HG03066 (cell line): Measurements from ENCODE around the gene ATP5IF1.

Source experiments
- ATAC-seq: cut with Tn5 transposase; IDR thresholded peaks from one replicate; pipeline ENCODE4 v1.9.1; 2021; ENCODE audit warnings: low read depth; ENCODE audit not compliant: unreplicated experiment

The ATP5IF1 gene

DNA sequence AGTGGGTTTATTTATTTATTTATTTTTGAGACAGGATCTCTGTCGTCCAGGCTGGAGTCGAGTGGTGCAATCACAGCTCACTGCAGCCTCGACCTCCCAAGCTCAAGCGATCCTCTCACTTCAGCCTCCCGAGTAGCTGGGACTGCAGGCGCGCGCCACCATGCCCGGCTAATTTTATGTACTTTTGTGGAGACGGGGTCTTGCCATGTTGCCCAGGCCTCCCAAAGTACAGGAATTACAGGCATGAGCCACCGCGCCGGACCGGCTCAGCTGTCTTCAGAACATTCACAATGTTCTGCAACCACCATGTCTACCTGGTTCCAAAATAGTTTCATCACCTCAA is 2.7 kb upstream of the ATP5IF1 start:
- ATAC-seq: no peak

DNA sequence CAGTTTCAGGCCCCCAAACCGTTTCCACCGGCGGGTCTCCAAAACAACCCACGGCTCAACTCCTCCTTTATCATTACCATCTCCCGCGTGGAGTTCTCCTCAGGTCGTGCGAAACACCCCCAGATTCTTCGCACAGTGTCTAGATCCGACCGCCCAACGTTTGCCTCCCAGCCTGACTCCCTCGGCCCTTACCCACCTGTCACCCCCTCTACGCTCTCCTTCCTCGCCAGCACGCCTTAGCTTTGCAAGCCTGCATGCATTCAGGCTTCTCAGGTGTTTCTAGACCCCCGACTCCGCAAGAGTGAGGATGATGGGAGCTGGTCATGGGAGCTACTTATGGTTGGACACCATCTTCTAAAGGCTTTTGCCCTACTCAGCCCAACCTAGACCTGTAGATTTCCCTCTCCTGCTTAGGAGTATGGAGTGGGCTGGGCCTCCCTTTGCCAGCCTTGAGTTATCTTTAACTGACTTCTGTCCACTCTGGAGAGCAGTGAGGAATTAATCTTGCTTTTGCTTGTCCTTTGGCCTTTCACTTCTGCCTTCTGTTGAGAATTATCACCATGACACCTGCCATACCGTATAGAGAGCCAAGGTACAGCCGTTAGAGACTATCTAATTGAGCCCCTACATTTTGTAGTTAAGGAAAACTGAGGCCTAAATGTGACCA is 865 bp downstream of the ATP5IF1 start:
- ATAC-seq: no peak

DNA sequence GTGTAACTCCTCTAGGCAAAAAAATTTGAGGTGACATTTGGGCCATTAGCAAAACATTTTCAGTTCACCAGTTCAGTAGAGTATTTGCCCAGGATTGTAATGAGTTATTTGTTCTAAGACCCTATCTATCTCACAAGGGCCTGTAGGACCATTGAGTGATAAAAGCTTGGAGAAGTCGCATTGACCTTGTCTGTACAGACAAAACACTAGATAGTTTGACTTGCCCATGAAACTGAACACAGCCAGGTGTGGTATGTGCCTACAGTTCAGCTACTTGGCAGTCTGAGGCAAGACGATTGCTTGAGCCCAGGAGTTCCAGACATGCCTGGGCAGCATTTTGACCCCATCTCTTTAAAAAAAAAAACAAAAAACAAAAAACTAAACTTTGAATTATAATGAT is 3.1 kb downstream of the ATP5IF1 start:
- ATAC-seq: no peak

DNA sequence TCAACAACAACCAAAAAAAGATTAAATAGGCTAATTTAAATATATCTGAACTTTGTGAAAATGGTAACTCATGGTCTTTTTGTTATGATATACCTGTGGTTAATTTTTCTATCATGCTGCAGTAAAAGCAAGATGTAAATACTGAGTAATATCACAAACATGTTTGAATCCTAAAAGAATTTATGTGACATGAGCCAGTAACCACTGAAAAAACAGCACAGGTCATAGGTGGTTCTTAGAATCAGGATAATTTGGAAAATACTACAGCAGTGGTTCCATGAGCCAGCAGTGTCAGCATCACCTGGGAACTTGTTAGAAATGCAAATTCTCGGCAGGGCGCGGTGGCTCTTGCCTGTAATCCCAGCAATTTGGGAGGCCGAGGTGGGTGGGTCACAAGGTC is 4.1 kb downstream of the ATP5IF1 start:
- ATAC-seq: no peak

DNA sequence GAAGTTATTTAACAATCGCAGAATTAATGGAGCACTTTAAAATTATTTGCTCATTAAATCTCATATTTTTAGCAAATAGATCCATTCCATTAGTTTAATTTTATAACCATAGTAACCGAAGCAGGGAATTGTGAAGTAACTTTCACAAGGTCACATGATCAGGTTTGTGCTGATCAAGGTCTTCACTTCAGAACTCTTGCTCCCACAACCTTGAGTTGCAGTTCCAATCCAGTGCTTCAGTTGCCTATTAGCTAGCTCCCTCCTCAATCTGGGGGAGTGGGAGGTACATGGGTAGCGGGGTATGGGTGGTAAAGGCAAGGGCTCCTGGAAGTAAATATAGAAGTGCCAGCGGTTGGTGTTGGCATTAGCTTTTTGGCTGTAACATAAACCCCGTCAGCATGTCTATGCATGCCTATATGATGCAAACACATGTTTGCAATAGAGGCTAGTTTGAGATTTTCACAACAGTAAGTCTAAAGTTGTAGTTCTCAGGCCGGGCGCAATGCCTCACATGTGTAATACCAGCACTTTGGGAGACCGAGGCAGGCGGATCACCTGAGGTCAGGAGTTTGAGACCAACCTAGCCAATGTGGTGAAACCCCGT is 5.8 kb downstream of the ATP5IF1 start:
- ATAC-seq: no peak

DNA sequence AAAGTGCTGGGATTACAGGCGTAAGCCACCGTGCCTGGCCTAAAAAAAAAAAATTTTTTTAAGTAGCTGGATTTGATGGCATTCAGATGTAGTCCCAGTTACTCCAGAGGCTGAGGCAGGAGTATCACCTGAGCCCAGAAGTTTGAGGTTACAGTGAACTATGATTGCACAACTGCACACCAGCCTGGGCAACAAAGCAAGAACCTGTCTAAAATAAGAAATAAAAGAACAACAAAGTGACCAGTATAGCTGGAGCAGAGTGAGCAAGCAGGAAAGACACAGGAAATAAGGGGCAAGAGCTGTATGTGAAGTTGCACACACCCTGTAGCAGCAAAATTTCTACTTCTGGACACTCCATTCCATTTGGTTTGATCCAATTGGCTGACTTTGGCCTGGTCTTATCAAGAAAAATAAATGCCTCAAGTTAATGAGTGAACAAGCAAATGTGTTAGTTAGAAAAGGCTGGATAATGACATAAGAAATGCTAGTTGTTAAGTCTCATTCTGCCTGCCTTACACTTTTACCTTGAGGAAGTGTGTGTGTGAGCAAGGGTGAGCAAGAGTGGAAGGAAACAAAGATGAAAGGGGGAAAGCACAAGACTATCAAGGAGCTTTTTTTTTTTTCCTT is 7.9 kb downstream of the ATP5IF1 start:
- no peak for ATAC-seq

DNA sequence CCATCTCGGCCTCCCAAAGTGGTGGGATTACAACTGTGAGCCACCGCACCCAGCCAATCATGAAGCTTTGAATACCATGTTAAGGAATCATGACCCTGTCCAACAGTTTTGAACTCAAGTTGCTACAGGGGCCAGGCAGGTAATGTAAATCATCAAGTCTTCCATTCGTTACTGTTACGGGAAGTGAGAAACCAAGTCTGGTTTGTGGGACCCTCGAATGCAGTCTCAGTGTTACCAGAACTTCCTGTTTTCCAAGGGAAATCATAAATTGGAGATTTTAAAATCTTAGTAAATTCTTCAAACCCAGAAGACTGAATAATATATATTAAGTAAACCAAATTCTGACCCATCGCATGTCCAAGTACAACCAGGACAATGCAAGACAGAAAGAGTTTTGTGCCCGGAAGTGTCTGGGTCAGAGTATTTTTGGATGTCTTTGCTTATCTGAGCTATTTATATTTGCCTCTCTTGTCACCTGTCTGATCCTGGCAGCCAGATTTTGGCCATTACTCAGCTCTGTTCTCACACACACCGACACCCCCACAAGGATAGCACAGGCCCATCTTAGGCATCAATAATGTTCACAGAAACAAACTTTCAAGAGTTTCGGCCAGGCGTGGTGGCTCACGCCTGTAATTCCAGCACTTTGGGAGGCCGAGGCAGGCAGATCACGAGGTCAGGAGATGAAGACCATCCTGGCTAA is 8.8 kb downstream of the ATP5IF1 start:
- no peak for ATAC-seq

DNA sequence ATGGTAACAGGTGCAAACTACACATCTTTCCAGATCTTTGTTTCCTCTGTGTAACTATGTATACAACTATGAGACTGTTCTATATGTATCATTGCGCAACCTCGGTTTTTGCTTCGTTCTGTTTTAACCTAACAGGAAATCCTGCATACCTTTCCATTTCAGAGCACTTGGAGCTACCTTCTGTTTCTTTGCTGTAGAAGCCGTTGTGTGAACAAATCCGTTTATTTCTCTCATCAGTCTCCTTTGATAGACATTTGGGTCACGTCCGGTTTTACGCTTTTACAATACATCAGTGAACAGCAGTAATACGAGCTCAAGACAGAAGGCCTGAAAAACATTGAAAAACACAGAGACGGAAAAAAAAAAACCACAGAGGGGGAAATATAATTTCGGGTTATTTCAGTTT is 10.5 kb downstream of the ATP5IF1 start:
- no peak for ATAC-seq

DNA sequence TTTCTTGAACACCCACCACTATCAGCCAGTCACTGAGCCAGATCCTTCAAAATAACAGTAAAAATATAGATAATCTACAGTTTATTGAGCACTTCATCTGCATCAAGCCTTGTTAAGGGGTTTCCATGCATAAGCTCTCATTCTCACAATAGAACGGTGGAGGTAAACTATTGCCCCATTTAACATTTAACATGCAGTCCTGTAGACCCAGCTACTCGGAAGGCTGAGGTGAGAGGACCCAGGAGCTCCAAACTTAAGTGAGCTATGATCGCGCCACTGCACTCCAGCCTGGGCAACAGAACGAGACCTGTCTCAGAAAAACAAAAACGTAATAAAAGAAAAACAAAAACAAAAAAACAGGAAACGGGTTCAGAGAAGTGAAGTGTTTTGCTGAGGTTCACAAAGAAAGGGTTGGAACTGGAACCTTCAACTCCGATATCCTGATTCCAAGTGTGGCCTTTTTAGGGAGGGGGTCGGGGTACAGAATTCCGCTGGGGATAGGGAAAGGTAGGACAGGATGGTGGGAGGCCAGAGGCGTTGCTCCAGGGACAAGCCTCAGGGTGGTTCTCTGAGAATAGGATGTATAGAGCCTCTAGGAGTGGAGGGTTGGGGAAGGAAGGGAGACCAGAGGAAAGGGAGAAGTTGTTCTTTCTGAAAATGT is 11.8 kb downstream of the ATP5IF1 start:
- no peak for ATAC-seq

DNA sequence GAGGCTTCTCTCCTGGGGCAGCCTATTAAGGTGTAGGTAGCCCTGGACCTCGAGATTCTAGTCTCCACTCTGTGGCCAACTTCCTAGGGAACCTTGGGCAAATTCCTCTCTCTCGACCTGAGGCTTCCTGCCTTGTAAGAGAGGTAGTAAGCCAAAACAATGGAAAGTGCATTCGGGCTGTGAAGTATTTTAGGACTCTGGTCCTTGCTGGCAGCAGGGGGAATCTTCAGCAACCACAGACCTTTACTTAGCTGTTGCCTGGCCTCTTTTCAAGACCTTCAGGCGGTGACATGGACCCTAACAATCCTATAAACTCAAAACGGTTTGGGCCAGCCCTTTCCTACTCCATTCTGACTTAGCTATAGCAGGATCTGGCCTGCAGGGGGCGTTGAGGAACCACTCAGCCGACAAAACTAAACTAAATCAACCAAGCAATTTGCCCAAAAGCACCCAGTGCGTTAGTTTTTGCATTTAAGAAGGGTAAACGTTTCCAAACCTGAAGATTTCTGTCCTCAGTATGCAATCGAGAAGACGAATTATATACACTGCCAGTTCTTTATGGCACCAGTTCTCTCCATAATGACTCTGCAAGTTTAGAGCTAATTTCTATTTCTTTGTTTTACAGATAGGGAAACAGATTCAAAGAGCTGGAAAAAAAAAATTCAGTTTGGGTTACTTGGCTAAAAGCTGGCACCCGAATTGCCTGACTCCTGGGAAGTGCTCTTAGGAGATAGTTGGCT is 12.5 kb downstream of the ATP5IF1 start:
- no peak for ATAC-seq

DNA sequence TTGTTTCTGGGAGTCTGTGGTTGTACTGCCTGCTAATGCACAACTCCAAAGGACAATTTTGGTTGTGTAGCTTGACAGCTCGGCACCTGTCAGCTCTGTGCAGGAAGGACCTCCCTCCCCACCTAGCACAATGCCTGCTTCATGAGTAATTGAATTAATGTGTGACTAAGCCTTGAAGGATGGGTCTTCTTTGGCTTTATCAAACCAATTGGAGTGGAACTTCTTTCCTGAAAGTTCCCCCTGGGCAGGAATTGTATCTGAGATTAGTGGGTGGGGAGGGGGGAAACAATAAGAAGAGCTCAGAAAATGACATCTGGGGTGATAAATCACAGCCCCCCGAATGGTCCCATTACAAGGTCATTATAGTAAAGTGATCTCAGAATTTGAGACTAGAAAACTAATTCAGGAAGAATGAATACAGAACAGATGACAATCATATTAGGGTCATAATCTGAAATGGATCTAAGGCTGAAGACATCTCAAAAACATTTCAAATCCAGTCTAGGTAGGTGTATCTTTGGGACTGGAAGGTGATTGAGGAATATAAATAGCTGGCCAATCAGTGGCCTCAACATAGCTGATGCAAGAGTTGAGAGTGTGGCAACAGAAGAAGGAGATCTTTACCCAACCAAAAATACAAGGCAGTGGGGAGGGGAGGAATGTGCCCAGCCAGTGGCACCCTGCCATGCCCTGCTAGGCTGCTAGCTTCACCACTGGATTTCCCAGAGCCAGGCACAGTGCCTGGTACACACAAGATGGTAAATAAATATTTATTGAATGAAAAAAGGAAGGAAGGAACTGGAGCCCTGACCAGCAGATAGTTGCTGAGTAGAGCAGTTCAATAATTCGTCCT is 13.3 kb downstream of the ATP5IF1 start:
- no peak for ATAC-seq

DNA sequence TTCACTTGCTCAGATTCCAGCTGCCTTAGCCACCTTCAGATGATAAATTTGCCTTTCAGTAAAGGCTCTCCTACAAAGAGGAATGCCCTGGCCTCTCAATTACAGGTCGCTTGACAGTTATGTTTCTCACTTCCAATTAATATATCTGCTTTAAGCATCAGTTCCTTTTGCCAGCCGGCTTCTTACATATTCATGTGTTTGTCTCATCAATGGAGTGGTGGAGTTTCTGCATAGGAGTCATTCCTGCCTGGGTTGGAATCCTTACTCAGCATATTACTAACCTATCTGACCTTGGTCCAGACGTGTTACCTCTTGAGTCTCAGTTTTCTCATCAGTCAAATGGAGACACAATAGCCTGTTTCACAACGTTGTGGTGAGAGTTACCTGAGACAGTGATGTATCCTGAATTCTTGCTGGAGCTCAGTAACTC is 14.0 kb downstream of the ATP5IF1 start:
- ATAC-seq: no peak

DNA sequence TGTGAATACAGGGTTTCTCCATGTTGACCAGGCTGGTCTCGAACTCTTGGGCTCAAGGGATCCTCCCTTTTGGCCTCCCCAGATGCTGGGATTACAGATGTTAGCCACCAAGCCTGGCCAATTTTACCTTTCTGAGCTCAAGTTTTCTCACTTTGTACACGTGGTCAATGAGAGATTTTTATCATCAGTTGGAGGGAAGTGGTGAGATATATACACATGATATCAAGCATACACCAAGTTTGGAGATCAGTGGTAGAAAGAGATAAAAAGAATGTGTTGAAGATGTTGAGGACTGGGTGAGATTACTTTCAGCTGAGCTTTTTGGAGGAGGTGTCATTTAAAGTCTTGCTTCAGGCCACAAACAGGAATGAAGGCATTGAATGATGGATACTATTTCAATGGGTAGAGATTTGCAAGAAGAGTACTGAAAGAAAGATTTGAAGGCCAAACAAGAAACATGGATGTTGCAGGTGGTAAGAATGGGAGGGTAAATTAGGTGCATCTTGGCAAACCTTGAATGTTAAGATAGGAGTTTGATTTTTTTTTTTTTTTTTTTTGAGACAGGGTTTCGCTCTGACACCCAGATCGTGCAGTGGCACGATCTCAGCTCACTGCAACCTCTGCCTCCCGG is 20.4 kb downstream of the ATP5IF1 start:
- no peak for ATAC-seq

DNA sequence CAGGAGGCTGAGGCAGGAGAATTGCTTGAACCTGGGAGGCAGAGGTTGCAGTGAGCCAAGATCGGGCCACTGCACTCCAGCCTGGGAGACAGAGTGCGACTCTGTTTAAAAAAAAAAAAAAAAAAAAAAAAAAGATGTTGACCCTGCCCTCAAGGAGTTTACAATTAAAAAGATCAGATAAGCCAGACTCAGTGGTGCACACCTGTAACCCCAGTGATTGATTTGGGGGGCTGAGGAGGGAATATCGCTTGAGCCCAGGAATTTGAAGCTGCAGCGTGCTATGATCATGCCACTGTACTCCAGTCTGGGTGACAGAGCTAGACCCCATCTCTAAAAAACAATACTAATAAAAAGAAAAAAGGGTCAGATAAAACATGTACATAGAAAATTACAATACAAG is 21.8 kb downstream of the ATP5IF1 start:
- ATAC-seq: no peak

DNA sequence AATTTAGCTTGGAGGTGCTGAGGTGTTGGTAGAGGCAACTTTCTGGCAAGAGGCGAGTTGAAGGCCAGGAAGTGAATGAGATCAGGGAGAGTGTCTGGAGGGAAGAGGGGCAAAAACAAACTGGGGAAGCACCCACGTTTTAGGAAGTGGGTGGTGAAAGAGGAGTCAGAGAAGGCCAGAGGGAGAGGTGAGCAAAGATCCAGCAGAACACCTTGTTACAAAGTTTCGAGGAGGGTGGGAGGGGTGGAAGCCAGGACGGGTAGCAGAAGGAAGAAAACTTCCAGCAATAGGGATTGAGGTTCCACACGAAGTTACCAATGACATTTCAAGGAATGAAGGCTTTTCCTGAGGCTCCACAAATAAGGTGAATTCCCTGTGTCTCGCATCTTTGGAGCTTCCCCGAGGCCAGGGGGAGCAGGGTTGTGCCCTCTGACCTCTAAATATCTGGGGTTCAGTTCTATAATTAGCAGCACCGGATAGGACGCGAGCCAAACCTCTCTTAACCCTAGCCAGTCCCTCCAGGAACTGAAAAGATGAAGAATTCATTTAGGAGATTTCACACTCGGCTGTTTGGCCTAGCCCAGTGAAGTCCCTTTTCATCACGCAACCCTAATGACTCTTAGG is 22.8 kb downstream of the ATP5IF1 start:
- ATAC-seq: no peak

DNA sequence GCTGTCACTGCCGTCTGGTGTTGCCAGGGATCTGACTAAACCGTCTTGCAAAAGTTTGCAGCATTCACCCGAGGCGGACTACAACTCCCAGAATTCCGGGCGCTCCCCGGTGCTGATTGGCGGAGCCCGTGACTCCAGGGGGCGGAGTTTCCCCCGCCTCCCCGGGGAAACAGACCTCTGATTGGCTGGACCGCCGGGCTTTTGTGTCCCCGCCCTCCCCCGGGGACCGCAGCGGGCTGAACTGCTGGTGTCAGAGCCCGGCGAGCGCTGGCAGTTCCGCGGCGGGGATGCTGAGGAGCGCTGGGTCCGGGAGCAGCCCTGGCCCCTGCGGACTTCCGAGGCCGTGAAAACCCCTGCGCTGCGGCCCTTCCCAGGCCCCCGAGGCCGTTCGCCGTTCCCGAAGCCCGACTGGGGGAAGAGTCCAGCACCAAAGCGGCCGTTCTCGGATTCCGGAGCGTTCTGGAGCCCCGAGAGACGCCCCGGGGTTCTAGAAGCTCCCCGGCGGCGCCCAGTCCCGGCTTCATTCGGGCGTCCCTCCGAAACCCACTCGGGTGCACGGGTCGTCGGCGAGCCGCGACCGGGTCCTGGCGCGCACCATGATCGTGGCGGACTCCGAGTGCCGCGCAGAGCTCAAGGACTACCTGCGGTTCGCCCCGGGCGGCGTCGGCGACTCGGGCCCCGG is 23.5 kb downstream of the ATP5IF1 start, which contains the start of gene SESN2:
Gene SESN2, plus strand, starts transcription at position 267 of the 682 bp plus-strand sequence. Its CDS starts 330 bp downstream, at position 597.
- peak; percentile 93 for ATAC-seq

DNA sequence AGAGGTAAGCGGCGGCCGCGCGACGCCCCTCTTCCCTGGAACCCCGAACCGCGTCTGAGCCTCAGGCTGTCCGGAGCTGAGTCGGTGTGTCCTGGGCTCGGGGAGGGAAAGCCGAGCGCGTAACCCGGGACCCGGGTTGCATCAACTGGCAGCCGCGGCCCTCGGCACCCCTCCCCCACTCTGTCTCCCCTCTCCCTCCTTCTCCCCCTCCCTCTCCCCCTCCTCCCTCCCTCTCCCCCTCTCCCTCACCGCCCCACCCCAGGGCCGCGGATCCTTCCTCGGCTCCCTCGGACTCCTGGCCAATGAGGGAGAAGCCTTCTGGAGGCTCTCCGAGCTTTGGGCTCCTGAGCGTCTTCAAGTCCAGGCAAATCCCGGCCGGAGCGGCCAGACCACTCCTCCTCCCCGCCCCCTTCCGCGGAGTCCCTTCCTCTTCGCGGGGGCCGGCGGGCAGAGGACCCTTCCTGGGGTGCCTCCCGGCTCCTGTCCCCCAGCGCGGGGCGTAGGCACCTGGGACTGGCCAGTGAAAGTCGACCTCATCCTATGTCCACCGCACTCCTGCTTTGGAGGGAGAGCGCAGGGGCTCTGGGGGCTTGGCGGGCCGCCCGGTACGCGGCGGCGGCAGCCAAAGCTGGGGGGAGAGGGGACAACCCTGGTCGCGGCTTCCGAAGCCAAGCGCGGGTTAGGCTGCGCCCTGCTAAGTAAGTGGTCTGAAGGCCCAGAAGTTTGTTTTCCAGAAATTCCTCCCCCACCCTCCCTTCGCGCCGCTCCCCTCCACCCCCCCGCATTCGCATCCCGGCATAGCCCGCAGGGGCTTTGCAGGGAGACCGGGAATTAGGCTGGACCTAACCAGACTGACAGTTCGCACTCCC is 24.2 kb downstream of the ATP5IF1 start:
- peak; percentile 16 for ATAC-seq
